Body of pancreas (tissue), 4 donors: Measurements from ENCODE around the gene ACE. TPM values are rescaled to one million over a fixed set of nuclear protein-coding genes. Genes with fewer than 3 reads are reported as not detected.

Experiments used
- ATAC-seq: fragments of 150-250 bp; one replicate; pipeline ENCODE4 v1.9.1; 2016
- DNase-seq, 4 donors: peaks; one replicate each; pipeline ENCODE4 v3.0.0-alpha.2; 2019
- H3K27ac ChIP-seq, 4 donors: fragments of 200-600 bp; sonication (generic); 1 replicate in 3 of 4; 2 replicates in 1 of 4; pipeline versions ENCODE4 v1.5.1 to v1.6.1; 2016 to 2019; ENCODE audit warnings: mild to moderate bottlenecking in 1 of 4, mixed read lengths in 1 of 4, moderate library complexity in 1 of 4
- H3K27me3 ChIP-seq, 2 donors: fragments of 200-600 bp; sonication (generic); one replicate each; pipeline ENCODE4 v1.6.0; 2016; ENCODE audit warnings: mild to moderate bottlenecking in 1 of 2
- H3K36me3 ChIP-seq, 2 donors: fragments of 200-600 bp; sonication (generic); replicated peaks in 1 of 2; 2 replicates each; pipeline ENCODE4 v1.5.1; 2016; ENCODE audit warnings: low read depth in 2 of 2; ENCODE audit not compliant: insufficient read depth in 1 of 2
- H3K4me1 ChIP-seq: fragments of 200-600 bp; sonication (generic); one replicate; pipeline ENCODE4 v1.6.0; 2016
- H3K4me3 ChIP-seq, 2 donors: fragments of 200-600 bp; sonication (generic); 1 replicate in 1 of 2; 2 replicates in 1 of 2; pipeline ENCODE4 v1.5.1; 2016 to 2019
- H3K9me3 ChIP-seq, 3 donors: fragments of 200-600 bp; sonication (generic); 1 replicate in 2 of 3; 2 replicates in 1 of 3; pipeline ENCODE4 v1.5.1; 2016
- CTCF ChIP-seq, 7 experiments: fragments of 450-650 bp in 4 of 7; fragments of 200-600 bp in 3 of 7; sonication (generic) in 3 of 7; IDR thresholded peaks; one replicate each; pipeline ENCODE4 v1.5.1; 2016 to 2019; ENCODE audit warnings: antibody characterized with exemption in 7 of 7
- POLR2A ChIP-seq, 3 donors: fragments of 450-650 bp; IDR thresholded peaks; one replicate each; pipeline ENCODE4 v1.6.1; 2016; ENCODE audit warnings: antibody characterized with exemption in 3 of 3, mild to moderate bottlenecking in 2 of 3
- WGBS, 2 donors: methylation state at CpG; one replicate each; pipeline ENCODE4 v1.1.5; 2017; 5-methylcytosine and 5-hydroxymethylcytosine counted together
- intact Hi-C: fragments of 100-400 bp; cut with DNase I; formaldehyde crosslinking; loops from one replicate; pipeline ENCODE4 v1.15.1; 2023
- total RNA-seq, 2 donors: library from RNA; depleted of rRNA; stranded (reverse); fragments of >200 nt; gene quantifications; one replicate each; pipeline ENCODE4 v1.1.0, GENCODE V29; 2016

Gene ACE
- total RNA-seq, 2 donors from 2014 or later = 5.3 to 6.2 TPM

DNA sequence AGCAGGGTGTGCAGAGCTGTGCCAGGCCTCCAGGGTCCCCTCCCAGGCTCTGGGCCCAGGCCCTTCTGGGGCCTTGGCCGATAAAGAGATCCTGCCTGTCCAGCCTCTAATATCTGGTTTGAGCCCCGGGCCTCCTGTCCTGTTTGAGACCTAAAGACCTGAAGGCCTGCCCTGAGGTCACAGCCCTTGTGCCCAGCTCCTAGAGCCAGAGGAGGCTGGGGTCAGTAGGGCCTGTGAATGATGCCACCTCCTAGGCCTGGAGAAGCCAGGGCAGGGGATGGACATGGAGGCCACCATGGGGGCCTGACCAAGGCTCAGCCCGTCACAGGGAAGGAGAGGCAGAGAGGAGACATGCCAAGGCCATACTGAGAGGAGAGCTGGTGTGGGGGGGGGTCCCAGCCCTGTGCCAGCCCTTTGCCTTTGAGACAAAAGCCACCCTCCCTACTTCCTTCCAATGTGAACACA, 53.7 kb downstream of the ACE start:
- 67 to 76% methylated on average over 1 to 3 of the region's 3 CpGs for WGBS, 2 donors
- intact Hi-C loops = no loop called here
- ATAC-seq (no peak), DNase-seq (no peak)
- no peaks in the 10 kb centered on the region for H3K9me3 ChIP-seq
- H3K27me3 ChIP-seq = no peaks in the 10 kb centered on the region
- TF ChIP-seq POLR2A (IDR thresholded peaks at IDR 0.05) (no peak), CTCF (IDR thresholded peaks at IDR 0.05) (no peak)
- H3K4me1 ChIP-seq = no peaks in the 10 kb centered on the region
- H3K4me3 ChIP-seq = no peak overlapping the region
- no peaks in the 10 kb centered on the region for H3K36me3 ChIP-seq
- no peak overlapping the region for H3K27ac ChIP-seq

DNA sequence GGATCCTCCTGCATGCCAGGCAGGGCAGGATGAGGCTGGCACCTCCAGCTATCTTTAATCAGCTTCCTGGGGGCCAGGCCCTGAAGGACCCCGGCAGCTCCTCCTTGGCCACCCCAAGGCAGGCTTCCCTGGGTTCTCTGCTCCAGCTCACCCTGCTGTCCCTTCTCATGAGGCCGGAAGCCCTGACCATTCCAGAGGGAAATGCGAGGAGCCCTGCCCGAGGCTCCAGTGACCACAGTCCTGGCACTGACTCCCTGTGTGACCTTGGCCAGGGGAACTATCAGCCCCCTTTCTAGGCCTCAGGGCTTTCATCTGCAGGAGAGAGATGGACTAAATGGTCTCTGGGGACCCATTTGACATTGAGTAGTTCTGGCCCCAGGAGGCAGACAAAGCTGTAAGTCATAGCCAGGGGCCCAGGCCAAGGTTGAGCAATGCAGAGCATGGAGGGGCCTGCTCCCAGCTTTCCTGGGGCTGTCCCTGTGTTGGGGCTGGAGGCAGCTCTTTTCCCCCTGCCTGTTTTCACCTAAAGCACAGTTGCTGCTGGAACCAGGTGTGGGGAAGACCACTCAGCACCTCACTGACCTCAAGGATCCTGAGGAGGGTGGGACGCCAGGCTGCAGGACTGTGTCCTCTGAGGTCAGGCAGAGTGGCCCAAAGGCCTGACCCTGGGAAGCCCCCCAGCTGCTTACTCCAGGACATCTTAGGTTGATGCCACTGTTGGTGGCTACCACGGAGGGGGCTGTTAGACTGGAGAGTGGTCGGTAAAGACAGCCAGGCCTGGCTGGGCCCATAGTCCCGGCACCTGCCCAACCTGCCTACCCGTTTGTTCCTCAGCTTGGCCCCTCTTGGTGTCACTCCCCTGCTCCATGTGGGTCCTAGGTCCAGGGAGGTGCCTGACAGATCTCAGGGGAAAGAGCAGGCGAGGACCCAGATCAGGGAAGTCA, 54.4 kb downstream of the ACE start:
- H3K4me1 ChIP-seq = no peaks in the 10 kb centered on the region
- intact Hi-C loops = no loop called here
- DNase-seq = no peak
- TF ChIP-seq CTCF (IDR thresholded peaks at IDR 0.05) = no peak
- no peak for TF ChIP-seq POLR2A (IDR thresholded peaks at IDR 0.05)
- WGBS, 2 donors = 81 to 89% methylated on average over 6 to 9 of the region's 10 CpGs
- no peaks in the 10 kb centered on the region for H3K9me3 ChIP-seq
- no peak for ATAC-seq
- H3K27ac ChIP-seq = no peak overlapping the region
- H3K27me3 ChIP-seq = no peaks in the 10 kb centered on the region
- no peak overlapping the region for H3K4me3 ChIP-seq
- H3K36me3 ChIP-seq = no peaks in the 10 kb centered on the region

- TF ChIP-seq CTCF (IDR thresholded peaks at IDR 0.05) (no peak), POLR2A (IDR thresholded peaks at IDR 0.05) (no peak)
- Histone ChIP-seq H3K9me3 (no peaks in the 10 kb centered on the region), H3K27me3 (peaks cover 0 to 7% of the 10 kb centered on the region in 2 donors), H3K36me3 (no peaks in the 10 kb centered on the region), H3K4me3 (no peak overlapping the region), H3K4me1 (peaks cover 6% of the 10 kb centered on the region), H3K27ac (no peak overlapping the region)
- no peak for ATAC-seq
- WGBS, 2 donors = 83 to 86% methylated on average over 16 to 20 of the region's 20 CpGs
- DNase-seq = no peak
- intact Hi-C loops = no loop called here
These were observed 56.7 kb downstream of the ACE start for GRCh38 chr17:63533433-63534077.

- Histone ChIP-seq H3K36me3 (no peaks in the 10 kb centered on the region), H3K4me1 (peaks cover 7% of the 10 kb centered on the region), H3K9me3 (no peaks in the 10 kb centered on the region), H3K4me3 (no peak overlapping the region), H3K27me3 (peaks cover 0 to 10% of the 10 kb centered on the region in 2 donors), H3K27ac (no peak overlapping the region)
- ATAC-seq (no peak), DNase-seq (no peak)
- no peak for TF ChIP-seq CTCF (IDR thresholded peaks at IDR 0.05)
- TF ChIP-seq POLR2A (IDR thresholded peaks at IDR 0.05) = no peak
- intact Hi-C loops = no loop called here
- 79 to 82% methylated on average over 14 to 17 of the region's 17 CpGs for WGBS, 2 donors
These were observed 57.3 kb downstream of the ACE start for GRCh38 chr17:63534078-63534570.
